SKM-1 treated with dmso at 0.1 percent for 144 hours (cell line): ENCODE data around the gene PHACTR4.
"Not testable (repeated sequence)": the region's sequence is repeated elsewhere in the genome, so short reads cannot be mapped to it uniquely, and the experiment has no call there.

Experiments used
- DNase-seq: peaks from one replicate; lab custom pipeline; 2025; ENCODE audit not compliant: unreplicated experiment; lab: John Stamatoyannopoulos, UW

Gene PHACTR4

DNA sequence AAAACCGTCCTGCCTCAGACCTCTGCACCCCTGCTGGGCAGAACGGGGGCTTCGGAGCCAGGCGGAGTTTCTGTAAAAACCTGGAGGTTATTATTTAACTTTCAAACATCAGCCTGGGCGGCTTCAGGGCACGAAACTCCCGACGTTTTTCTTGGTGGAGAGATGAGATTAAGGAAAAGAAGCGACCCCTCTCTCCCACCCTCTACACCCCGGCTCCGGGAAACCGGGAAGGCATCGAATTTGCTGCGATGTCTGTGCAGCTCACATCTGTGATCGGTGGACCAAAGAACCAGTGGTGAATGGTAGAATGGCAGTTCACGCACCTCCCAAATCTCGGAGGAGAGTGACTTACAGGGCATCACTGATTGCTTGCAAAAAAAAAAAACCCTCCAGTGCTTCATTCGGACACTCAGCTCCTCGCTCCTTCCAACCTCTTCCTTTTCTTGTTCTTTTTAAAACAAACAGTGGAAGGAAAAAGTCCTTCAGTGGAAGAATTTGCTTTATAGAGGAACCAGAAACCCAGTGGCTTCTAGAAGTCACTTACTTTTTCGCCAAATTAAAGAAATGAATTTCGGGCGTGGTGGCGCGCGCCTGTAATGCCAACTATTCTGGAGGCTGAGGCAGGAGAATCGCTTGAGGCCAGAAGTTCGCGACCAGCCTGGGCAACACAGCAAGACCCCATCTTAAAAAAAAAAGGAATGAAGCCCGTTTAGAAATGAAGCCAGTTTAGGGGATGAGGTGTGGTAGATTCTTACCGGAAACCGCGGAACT, 884 bp downstream of the PHACTR4 start:
- no peak for DNase-seq

- DNase-seq: no peak
Observed at GRCh38 chr1:28371010-28371377, 1.5 kb downstream of the PHACTR4 start.

GRCh38 chr1:28373450-28373849, 3.9 kb downstream of the PHACTR4 start:
- DNase-seq: not testable (repeated sequence)

DNA sequence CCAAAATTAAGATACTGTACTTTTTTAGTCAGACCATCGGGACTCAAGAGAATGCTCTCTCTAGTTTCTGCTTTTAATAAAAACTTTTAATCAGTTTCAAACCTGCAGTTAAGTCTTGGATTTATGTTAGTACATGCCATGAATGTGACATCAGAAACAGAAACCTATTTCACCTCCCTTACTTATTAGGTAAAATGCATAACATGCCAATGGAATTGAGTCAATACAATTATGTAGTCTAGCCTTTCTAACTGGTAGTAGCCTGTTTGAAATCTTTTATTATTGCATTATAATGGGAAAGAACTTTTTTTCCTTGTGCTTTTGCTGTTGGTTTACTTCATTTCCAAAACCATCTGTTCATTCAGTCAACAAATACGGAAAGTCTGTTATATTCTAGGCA, 4.8 kb downstream of the PHACTR4 start:
- no peak for DNase-seq

- DNase-seq: not testable (repeated sequence)
Observed at GRCh38 chr1:28375598-28375997, 6.1 kb downstream of the PHACTR4 start.

GRCh38 chr1:28376195-28376594, 6.7 kb downstream of the PHACTR4 start:
- not testable (repeated sequence) for DNase-seq

DNA sequence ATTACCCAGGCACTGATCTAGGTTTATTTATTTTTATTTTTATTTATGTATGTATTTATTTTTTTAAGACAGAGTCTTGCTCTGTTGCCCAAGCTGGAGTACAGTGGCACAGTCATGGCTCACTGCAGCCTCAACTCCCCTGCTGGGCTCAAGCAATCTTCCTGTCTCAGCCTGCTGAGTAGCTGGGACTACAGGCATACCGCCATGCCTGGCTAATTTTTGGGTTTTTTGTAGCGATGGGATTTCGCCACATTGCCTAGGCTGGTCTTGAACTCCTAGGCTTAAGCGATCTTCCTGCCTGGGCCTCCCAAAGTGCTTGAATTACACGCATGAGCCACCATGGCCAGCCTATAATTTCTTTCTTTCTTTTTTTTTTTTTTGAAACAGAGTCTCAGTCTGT, 9.4 kb downstream of the PHACTR4 start:
- DNase-seq: no peak

DNA sequence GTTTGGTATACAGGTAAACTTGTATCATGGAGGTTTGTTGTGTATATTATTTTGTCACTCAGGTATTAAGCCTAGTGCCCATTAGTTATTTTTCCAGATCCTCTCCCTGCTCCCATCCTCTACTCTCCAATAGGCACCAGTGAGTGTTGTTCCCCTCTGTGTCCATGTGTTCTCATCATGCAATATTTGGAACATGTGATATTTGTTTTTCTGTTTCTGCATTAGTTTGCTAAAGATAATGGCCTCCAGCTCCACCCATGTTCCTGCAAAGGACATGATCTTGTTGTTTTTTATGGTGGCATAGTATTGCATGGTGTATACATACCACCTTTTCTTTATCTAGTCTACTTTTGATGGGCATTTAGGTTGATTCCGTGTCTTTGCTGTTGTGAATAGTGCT, 10.9 kb downstream of the PHACTR4 start:
- DNase-seq: no peak

- DNase-seq: not testable (repeated sequence)
Observed at GRCh38 chr1:28383785-28384184, 14.2 kb downstream of the PHACTR4 start.

- no peak for DNase-seq
Observed at GRCh38 chr1:28392027-28392652, 22.6 kb downstream of the PHACTR4 start.

- DNase-seq: no peak
Observed at GRCh38 chr1:28394136-28394535, 24.6 kb downstream of the PHACTR4 start.

- no peak for DNase-seq
Observed at GRCh38 chr1:28395181-28395580, 25.6 kb downstream of the PHACTR4 start.

GRCh38 chr1:28401760-28402159, 32.2 kb downstream of the PHACTR4 start:
- no peak for DNase-seq

DNA sequence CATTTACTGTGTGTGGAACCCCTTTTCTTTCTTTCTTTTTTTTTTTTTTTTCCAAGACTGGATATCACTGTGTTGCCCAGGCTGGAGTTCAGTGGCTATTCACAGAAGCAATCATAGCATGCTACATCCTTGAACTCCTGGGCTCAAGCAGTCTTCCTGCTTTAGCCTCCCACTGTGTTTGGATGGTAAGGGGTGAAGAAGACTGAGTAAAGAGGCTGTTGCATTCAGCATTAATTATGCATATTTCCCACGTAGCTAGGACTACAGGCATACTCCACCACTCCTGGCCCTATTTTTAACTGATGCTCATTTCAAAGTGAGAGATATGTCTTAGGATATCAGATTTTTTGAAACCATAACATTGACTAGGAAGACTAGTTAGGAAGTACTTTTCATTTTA, 39.5 kb downstream of the PHACTR4 start:
- DNase-seq: no peak

DNA sequence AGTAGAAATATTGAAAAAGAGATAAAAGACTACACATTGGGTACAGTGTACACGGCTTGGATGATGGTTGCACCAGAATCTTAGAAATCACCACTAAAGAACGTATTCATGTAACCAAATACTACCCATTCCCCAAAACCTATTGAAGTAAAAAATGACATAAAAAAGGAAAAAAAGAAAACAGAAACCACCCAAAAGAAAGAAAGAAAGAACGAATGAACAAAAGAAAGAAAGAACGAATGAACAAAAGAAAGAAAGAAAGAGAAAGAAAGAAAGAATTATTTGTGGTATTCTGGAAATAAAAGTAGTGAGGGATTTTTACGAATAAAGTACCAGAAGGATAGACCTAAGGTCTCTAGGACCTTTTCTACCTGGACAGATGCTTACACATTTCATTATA, 42.1 kb downstream of the PHACTR4 start:
- no peak for DNase-seq

DNA sequence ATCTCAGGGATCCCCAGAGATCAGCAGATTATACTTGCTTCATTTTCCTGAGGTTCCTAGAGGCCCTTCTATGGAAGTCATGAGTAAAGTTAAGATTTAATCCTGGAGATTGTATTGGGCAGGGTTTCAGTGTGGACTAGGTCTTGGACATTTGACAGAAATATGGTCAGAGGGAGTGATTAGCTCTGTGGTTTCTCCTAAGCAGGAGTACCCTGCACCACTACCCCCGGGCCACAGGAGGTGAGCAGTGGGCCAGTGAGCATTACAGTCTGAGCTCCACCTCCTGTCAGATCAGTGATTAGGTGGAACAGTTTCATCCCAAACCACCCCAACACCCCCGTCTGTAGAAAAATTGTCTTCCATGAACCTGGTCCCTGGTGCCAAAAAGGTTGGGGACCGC, 43.2 kb downstream of the PHACTR4 start:
- no peak for DNase-seq

DNA sequence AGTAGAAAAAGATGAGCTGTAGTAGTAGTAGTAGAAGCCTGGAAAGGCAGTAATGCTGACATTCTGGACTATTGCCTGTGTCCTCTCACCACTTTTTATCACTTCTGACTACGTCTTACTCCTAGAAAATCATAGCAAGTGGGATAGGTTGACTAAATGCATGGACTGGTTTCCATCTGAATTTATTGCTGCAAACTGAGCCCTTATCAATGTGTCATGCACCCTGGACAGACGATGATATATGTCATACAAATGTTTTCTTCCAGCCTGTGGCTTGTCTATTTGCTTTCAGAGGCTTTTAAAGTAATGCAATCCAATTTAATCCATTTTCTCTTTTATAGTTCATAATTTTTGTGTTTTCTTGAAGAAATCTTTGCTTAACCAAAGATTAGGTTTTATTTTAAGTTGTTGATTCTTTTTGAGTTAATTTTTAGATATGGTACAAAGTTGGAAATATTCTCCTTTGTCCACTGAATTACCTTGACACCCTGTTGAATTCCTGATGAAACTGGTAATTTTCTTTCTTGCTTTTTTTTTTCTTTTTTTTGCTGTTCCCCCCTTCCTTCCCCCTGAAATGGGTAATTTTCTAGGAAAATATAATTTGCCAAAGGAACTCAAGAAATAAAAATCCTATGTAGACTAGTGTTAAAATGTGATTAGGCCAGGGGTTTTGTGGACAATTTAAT, 47.1 kb downstream of the PHACTR4 start:
- DNase-seq: no peak

GRCh38 chr1:28417441-28417922, 47.9 kb downstream of the PHACTR4 start:
- no peak for DNase-seq

DNA sequence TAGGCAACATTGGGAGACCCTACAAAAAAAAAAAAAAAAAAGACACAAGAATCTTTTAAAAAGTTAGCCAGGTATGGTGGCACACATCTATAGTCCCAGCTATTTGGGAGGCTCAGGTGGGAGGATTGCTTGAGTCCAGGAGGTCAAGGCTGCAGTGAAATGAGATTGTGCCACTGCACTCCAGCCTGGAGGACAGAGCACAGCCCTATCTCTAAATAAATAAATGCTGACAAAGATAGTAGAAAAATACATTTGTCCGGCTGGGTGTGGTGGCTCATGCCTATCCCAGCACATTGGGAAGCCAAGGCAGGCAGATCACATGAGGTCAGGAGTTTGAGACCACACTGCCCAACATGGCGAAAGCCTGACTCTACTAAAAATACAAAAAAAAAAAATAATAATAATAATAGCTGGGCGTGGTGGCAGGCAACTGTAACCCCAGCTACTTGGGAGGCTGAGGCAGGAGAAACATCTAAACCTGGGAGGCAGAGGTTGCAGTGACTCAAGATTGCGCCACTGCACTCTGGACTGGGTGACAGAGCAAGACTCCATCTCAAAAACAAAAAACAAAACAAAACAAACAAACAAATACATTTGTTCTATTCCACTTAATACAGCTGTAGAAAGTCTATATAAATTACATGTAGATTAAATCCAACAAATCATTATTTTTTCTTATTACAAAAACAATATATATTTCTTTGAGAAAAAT, 48.5 kb downstream of the PHACTR4 start:
- DNase-seq: no peak

DNA sequence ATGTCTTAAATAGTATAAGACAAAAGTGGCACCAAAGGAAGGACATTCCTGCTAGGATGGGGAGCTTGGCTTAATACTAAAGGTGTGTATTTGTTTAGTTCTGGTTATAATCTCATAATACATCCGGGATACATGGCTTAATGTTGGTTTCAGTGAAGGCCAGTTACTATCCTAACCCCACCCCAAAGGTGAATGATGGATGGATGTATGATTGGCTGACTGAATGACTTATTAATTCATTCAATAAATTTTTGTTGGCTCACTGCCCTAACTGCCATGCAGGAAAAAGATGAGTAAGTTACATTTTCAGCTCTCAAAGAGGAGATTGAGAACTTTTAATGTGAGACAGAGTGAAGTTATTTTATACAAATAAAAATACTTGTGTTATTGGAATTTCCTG, 52.2 kb downstream of the PHACTR4 start:
- DNase-seq: no peak

DNA sequence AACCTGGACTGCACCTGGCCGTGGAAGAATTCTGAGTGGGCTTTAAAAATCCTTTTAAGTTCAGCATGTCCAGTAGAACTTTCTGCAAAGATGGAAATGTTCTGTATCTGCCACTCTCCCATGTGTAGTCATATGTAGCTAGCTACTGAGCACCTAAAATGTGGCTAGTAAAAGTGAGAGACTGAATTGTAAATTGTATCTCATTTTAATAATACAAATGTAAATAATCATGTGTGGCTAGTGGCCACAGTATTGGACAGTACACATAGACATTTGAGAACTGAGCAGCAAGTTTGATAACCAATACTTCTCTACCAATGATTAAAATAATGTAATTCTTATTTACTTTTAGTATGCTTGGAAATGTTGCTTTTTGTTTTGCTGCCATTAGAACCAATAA, 57.3 kb downstream of the PHACTR4 start:
- no peak for DNase-seq
